HEK293 (cell line): ENCODE results near the gene CDC25A.

Experiments
- CTCF ChIA-PET: fragments of 350-600 bp; formaldehyde crosslinking; extraction: SDS; loops from one replicate; lab custom pipeline; 2021; ENCODE audit warnings: antibody characterized with exemption; lab: Yijun Ruan, JAX
- POLR2A ChIA-PET: fragments of 300-600 bp; formaldehyde crosslinking; extraction: SDS; loops from one replicate; lab custom pipeline; 2020; ENCODE audit warnings: antibody characterized with exemption, inconsistent platforms; lab: Yijun Ruan, JAX
- H3K27ac ChIP-seq: fragments of 200-500 bp; sonication (Bioruptor generic); 2 replicates; pipeline ENCODE4 v1.5.1; 2014; ENCODE audit warnings: low read depth, low read length, control low read depth, inconsistent platforms; ENCODE audit errors: extremely low read depth
- H3K36me3 ChIP-seq, 2 experiments: fragments of 200-500 bp in 1 of 2; sonication (Bioruptor generic) in 1 of 2; 1 replicate in 1 of 2; 2 replicates in 1 of 2; pipeline ENCODE4 v1.5.1; 2014 to 2017; ENCODE audit warnings: inconsistent platforms in 2 of 2, low read length in 2 of 2; ENCODE audit not compliant: control insufficient read depth in 2 of 2, insufficient read depth in 1 of 2
- H3K4me1 ChIP-seq: fragments of 200-500 bp; sonication (Bioruptor generic); 2 replicates; pipeline ENCODE4 v1.5.1; 2014; ENCODE audit warnings: mild to moderate bottlenecking, low read length, inconsistent platforms; ENCODE audit not compliant: control insufficient read depth, insufficient read depth
- H3K4me3 ChIP-seq: 2 replicates; pipeline ENCODE4 v1.5.1; 2011; ENCODE audit warnings: low read depth, mild to moderate bottlenecking, control low read depth, low read length, moderate library complexity
- H3K9me3 ChIP-seq: fragments of 200-500 bp; sonication (Bioruptor generic); 2 replicates; pipeline ENCODE4 v1.5.1; 2014; ENCODE audit warnings: low read depth, low read length, inconsistent platforms; ENCODE audit not compliant: control insufficient read depth, insufficient read depth
- BCL6B ChIP-seq: fragments of 450-650 bp; formaldehyde crosslinking; IDR thresholded peaks from 2 replicates; pipeline ENCODE4 v1.5.1; 2017; ENCODE audit warnings: missing biosample characterization, missing genetic modification characterization
- CTCF ChIP-seq: fragments of 450-650 bp; formaldehyde crosslinking; IDR thresholded peaks from 2 replicates; pipeline ENCODE4 v1.5.1; 2016; ENCODE audit warnings: missing biosample characterization, missing genetic modification characterization
- EGR2 ChIP-seq: fragments of 450-650 bp; formaldehyde crosslinking; IDR thresholded peaks from 2 replicates; pipeline ENCODE4 v1.5.1; 2016; ENCODE audit warnings: low read depth, missing biosample characterization, missing genetic modification characterization
- ZBTB11 ChIP-seq: fragments of 450-650 bp; formaldehyde crosslinking; conservative IDR thresholded peaks from 2 replicates; pipeline ENCODE4 v1.5.1; 2016; ENCODE audit warnings: low read depth, missing biosample characterization, missing genetic modification characterization
- ZFHX2 ChIP-seq: fragments of 450-650 bp; formaldehyde crosslinking; conservative IDR thresholded peaks from 2 replicates; pipeline ENCODE4 v1.5.1; 2016; ENCODE audit warnings: missing biosample characterization, missing genetic modification characterization
- ZNF132 ChIP-seq: fragments of 450-650 bp; formaldehyde crosslinking; IDR thresholded peaks from 2 replicates; pipeline ENCODE4 v1.5.1; 2017; ENCODE audit warnings: missing biosample characterization, missing genetic modification characterization, borderline replicate concordance
- ZNF202 ChIP-seq: fragments of 450-650 bp; formaldehyde crosslinking; IDR thresholded peaks from 2 replicates; pipeline ENCODE4 v1.5.1; 2016; ENCODE audit warnings: missing biosample characterization, missing genetic modification characterization, borderline replicate concordance
- ZNF341 ChIP-seq: fragments of 450-650 bp; formaldehyde crosslinking; IDR thresholded peaks from 2 replicates; pipeline ENCODE4; 2016; ENCODE audit warnings: low read depth, missing biosample characterization, missing genetic modification characterization
- ZNF426 ChIP-seq: fragments of 450-650 bp; formaldehyde crosslinking; IDR thresholded peaks from 2 replicates; pipeline ENCODE4 v1.5.1; 2017; ENCODE audit warnings: missing biosample characterization, missing genetic modification characterization, mild to moderate bottlenecking, inconsistent platforms, moderate library complexity
- ZNF580 ChIP-seq: fragments of 450-650 bp; formaldehyde crosslinking; IDR thresholded peaks from 2 replicates; pipeline ENCODE4 v1.5.1; 2016; ENCODE audit warnings: missing biosample characterization, missing genetic modification characterization
- ZNF596 ChIP-seq: fragments of 450-650 bp; IDR thresholded peaks from 2 replicates; pipeline ENCODE4 v1.5.0; 2018; ENCODE audit warnings: missing biosample characterization, mild to moderate bottlenecking, missing genetic modification characterization, moderate library complexity
- ZNF621 ChIP-seq: fragments of 450-650 bp; formaldehyde crosslinking; IDR thresholded peaks from 2 replicates; pipeline ENCODE4 v1.5.1; 2017; ENCODE audit warnings: missing biosample characterization, missing genetic modification characterization
- ZNF645 ChIP-seq: fragments of 450-650 bp; formaldehyde crosslinking; IDR thresholded peaks from 2 replicates; pipeline ENCODE4; 2016; ENCODE audit warnings: missing biosample characterization, missing genetic modification characterization
- ZNF654 ChIP-seq: fragments of 450-650 bp; formaldehyde crosslinking; IDR thresholded peaks from 2 replicates; pipeline ENCODE4 v1.5.1; 2016; ENCODE audit warnings: low read depth, missing biosample characterization, missing genetic modification characterization
- ZNF76 ChIP-seq: fragments of 450-650 bp; formaldehyde crosslinking; IDR thresholded peaks from 2 replicates; pipeline ENCODE4; 2016; ENCODE audit warnings: low read depth, missing biosample characterization, missing genetic modification characterization, borderline replicate concordance
- ZNF830 ChIP-seq: fragments of 450-650 bp; IDR thresholded peaks from 2 replicates; pipeline ENCODE4 v1.5.0; 2018; ENCODE audit warnings: missing biosample characterization, missing genetic modification characterization, low read depth, mild to moderate bottlenecking, moderate library complexity
- ZSCAN18 ChIP-seq: fragments of 450-650 bp; formaldehyde crosslinking; IDR thresholded peaks from 2 replicates; pipeline ENCODE4 v1.5.1; 2016; ENCODE audit warnings: missing biosample characterization, missing genetic modification characterization

CDC25A gene

GRCh38 chr3:48194446-48195071 lies 6.3 kb upstream of the CDC25A start (continued):
- no peak for TF ChIP-seq ZNF645
- no peak for TF ChIP-seq ZNF580 (tag by site-specific recombination)
- TF ChIP-seq BCL6B (tag by site-specific recombination) = no peak
- no peak for TF ChIP-seq ZNF76 (tag by site-specific recombination)
- no peak for TF ChIP-seq ZNF830 (tag by site-specific recombination)
- no peak for TF ChIP-seq ZFHX2 (tag by site-specific recombination)
- no peak for TF ChIP-seq ZNF596
- TF ChIP-seq ZSCAN18 (tag by site-specific recombination) = no peak
- TF ChIP-seq ZNF621 (tag by site-specific recombination) = no peak
- no peak for TF ChIP-seq ZNF341 (tag by site-specific recombination)
- peak; percentile 72 for TF ChIP-seq ZNF654 (tag by site-specific recombination)
- 0 out of 2 replicates have a peak, but pooled peaks have one; percentile 37 for TF ChIP-seq CTCF (tag by site-specific recombination)
- TF ChIP-seq ZNF132 = no peak
- TF ChIP-seq, all 188 proteins: peak for 6

- ChIA-PET CTCF (interaction anchor here (1.0 to 2.4 kb wide), 2 partner anchors 243 to 245 kb away, joined by 3 to 15 read pairs; no protein-coding TSS in a partner anchor), POLR2A (no interaction called here)
- TF ChIP-seq ZNF202 (tag by site-specific recombination) (no peak), ZFHX2 (tag by site-specific recombination) (0 out of 2 replicates have a peak, but pooled peaks have one; percentile 15)
- H3K4me3 ChIP-seq = no peak overlapping the region
- H3K36me3 ChIP-seq = peaks cover under 1 to 12% of the 10 kb centered on the region in 2 experiments; a peak in 2 of 3 replicates
- no peak overlapping the region for H3K27ac ChIP-seq
- H3K4me1 ChIP-seq = no peaks in the 10 kb centered on the region
- no peaks in the 10 kb centered on the region for H3K9me3 ChIP-seq
Observed at GRCh38 chr3:48190911-48191310, 2.7 kb upstream of the CDC25A start.

- TF ChIP-seq EGR2 (tag by site-specific recombination) (peak; percentile 51), ZFHX2 (tag by site-specific recombination) (peak; percentile 46; the same call in 1 of the 2 replicates), ZBTB11 (tag by site-specific recombination) (0 out of 2 replicates have a peak, but pooled peaks have one; percentile 15), ZNF426 (tag by site-specific recombination) (no peak)
- TF ChIP-seq, all 188 proteins: peak for 3
- ChIA-PET POLR2A (no interaction called here), CTCF (interaction anchor here (0.6 to 2.4 kb wide), 5 partner anchors 10 to 370 kb away, joined by 3 to 15 read pairs (median 6); no protein-coding TSS in a partner anchor)
- peaks cover 13 to 28% of the 10 kb centered on the region in 2 experiments for H3K36me3 ChIP-seq
- H3K27ac ChIP-seq = no peak overlapping the region
- H3K4me3 ChIP-seq = no peak overlapping the region
- no peaks in the 10 kb centered on the region for H3K4me1 ChIP-seq
- H3K9me3 ChIP-seq = no peaks in the 10 kb centered on the region
Observed at GRCh38 chr3:48189321-48189720, 1.1 kb upstream of the CDC25A start.
